Lower leg skin (tissue), 3 donors: Measurements from ENCODE around the gene UBTF.

Source experiments
- CTCF ChIP-seq, 3 donors: fragments of 450-650 bp; IDR thresholded peaks; one replicate each; pipeline ENCODE4 v1.5.1; 2016; ENCODE audit warnings: antibody characterized with exemption in 3 of 3, mild to moderate bottlenecking in 3 of 3, moderate library complexity in 2 of 3
- POLR2A ChIP-seq, 2 donors: fragments of 450-650 bp; IDR thresholded peaks; one replicate each; pipeline ENCODE4 v1.6.1; 2016 to 2017; ENCODE audit warnings: antibody characterized with exemption in 2 of 2, mild to moderate bottlenecking in 1 of 2, moderate library complexity in 1 of 2

GRCh38 chr17:44200478-44201155 is 18.9 kb downstream of the UBTF start:
- no peak for TF ChIP-seq CTCF (IDR thresholded peaks at IDR 0.05)
- no peak for TF ChIP-seq POLR2A (IDR thresholded peaks at IDR 0.05)
